Gastrocnemius medialis (tissue), 4 donors: ENCODE results near the gene DAAM1. TPM values are rescaled to one million over a fixed set of nuclear protein-coding genes. Genes with fewer than 3 reads are reported as not detected.

Source experiments
- ATAC-seq, 2 donors: fragments of 150-250 bp; one replicate each; pipeline ENCODE4 v1.9.1; 2016
- DNase-seq, 2 donors: peaks; one replicate each; pipeline ENCODE4 v3.0.0-alpha.2; 2019
- H3K27ac ChIP-seq, 4 donors: fragments of 200-600 bp; sonication (generic); 1 replicate in 1 of 4; 2 replicates in 3 of 4; pipeline ENCODE4 v1.5.1; 2016 to 2018; ENCODE audit warnings: mild to moderate bottlenecking in 2 of 4, moderate library complexity in 1 of 4
- H3K27me3 ChIP-seq, 3 donors: fragments of 200-600 bp; sonication (generic) in 2 of 3; 1 replicate in 1 of 3; 2 replicates in 2 of 3; pipeline versions ENCODE4 v1.5.1 to v1.6.0; 2016 to 2019; ENCODE audit warnings: mild to moderate bottlenecking in 1 of 3, moderate library complexity in 1 of 3
- H3K36me3 ChIP-seq, 2 donors: fragments of 200-600 bp; sonication (generic) in 1 of 2; one replicate each; pipeline ENCODE4 v1.5.1; 2017 to 2018
- H3K4me1 ChIP-seq, 2 donors: fragments of 200-600 bp; sonication (generic) in 1 of 2; one replicate each; pipeline ENCODE4 v1.5.1; 2016 to 2017; ENCODE audit warnings: mild to moderate bottlenecking in 2 of 2
- H3K4me3 ChIP-seq, 4 donors: fragments of 200-600 bp; sonication (generic) in 3 of 4; 1 replicate in 1 of 4; 2 replicates in 3 of 4; pipeline ENCODE4 v1.5.1; 2016 to 2019; ENCODE audit warnings: mild to moderate bottlenecking in 2 of 4
- H3K9me3 ChIP-seq, 3 donors: fragments of 200-600 bp; sonication (generic) in 2 of 3; 1 replicate in 1 of 3; 2 replicates in 2 of 3; pipeline ENCODE4 v1.5.1; 2016 to 2019
- CTCF ChIP-seq, 5 experiments: fragments of 450-650 bp in 3 of 5; fragments of 200-600 bp in 2 of 5; sonication (generic) in 2 of 5; IDR thresholded peaks in 4 of 5; conservative IDR thresholded peaks in 1 of 5; 1 replicate in 4 of 5; 2 replicates in 1 of 5; pipeline ENCODE4 v1.5.1; 2016 to 2019; ENCODE audit warnings: antibody characterized with exemption in 5 of 5, mild to moderate bottlenecking in 3 of 5, moderate library complexity in 3 of 5
- POLR2A ChIP-seq, 2 donors: fragments of 450-650 bp; IDR thresholded peaks; one replicate each; pipeline ENCODE4 v1.6.1; 2017; ENCODE audit warnings: antibody characterized with exemption in 2 of 2, mild to moderate bottlenecking in 2 of 2, moderate library complexity in 2 of 2
- in situ Hi-C, 4 donors: fragments of 200-750 bp; cut with MboI; loops; one replicate each; pipeline versions ENCODE4 v1.15.0 to v1.8.0; 2017; ENCODE audit warnings: low sequenced_read_pairs in 4 of 4
- intact Hi-C: fragments of 100-400 bp; cut with DNase I; formaldehyde crosslinking; loops from one replicate; pipeline ENCODE4 v1.15.1; 2023; ENCODE audit warnings: low total_unique reads
- total RNA-seq, 4 donors: library from RNA; depleted of rRNA; stranded (reverse); fragments of >200 nt; gene quantifications; one replicate each; pipeline versions ENCODE4 v1.1.0 to v1.2.3, GENCODE V29; 2016

The DAAM1 gene
- total RNA-seq, 4 donors from 2014 or later = 4.4 to 13.9 (median 6.4) TPM

GRCh38 chr14:59313144-59313651 lies 124.7 kb downstream of the DAAM1 start:
- ATAC-seq = no peak
- H3K4me3 ChIP-seq = no peak overlapping the region
- no peaks in the 10 kb centered on the region for H3K9me3 ChIP-seq
- intact Hi-C loops = no loop called here
- no peak for DNase-seq
- H3K36me3 ChIP-seq = no peaks in the 10 kb centered on the region
- TF ChIP-seq CTCF (IDR thresholded peaks at IDR 0.05 in 4 of 5, conservative IDR thresholded peaks at IDR 0.05 in 1 of 5) (no peak), POLR2A (IDR thresholded peaks at IDR 0.05) (no peak)
- H3K4me1 ChIP-seq = peaks cover 10 to 16% of the 10 kb centered on the region in 2 donors
- no peaks in the 10 kb centered on the region for H3K27me3 ChIP-seq
- H3K27ac ChIP-seq = no peak overlapping the region
- in situ Hi-C loops = no loop called here

- Histone ChIP-seq H3K4me3 (no peak overlapping the region), H3K36me3 (no peaks in the 10 kb centered on the region), H3K4me1 (peaks cover 7 to 20% of the 10 kb centered on the region in 2 donors), H3K27me3 (no peaks in the 10 kb centered on the region), H3K9me3 (no peaks in the 10 kb centered on the region), H3K27ac (no peak overlapping the region)
- DNase-seq = no peak
- peak in 1 of 2 donors; percentile 22 for ATAC-seq
- TF ChIP-seq POLR2A (IDR thresholded peaks at IDR 0.05) = no peak
- TF ChIP-seq CTCF (IDR thresholded peaks at IDR 0.05 in 4 of 5, conservative IDR thresholded peaks at IDR 0.05 in 1 of 5) = no peak
- in situ Hi-C loops (no loop called here), intact Hi-C loops (no loop called here)
These were observed 125.5 kb downstream of the DAAM1 start for GRCh38 chr14:59313658-59314608.

- DNase-seq (no peak), ATAC-seq (no peak)
- Histone ChIP-seq H3K27me3 (no peaks in the 10 kb centered on the region), H3K27ac (no peak overlapping the region), H3K4me3 (no peak overlapping the region), H3K4me1 (peaks cover 7 to 28% of the 10 kb centered on the region in 2 donors), H3K36me3 (no peaks in the 10 kb centered on the region), H3K9me3 (no peaks in the 10 kb centered on the region)
- TF ChIP-seq POLR2A (IDR thresholded peaks at IDR 0.05) (no peak), CTCF (IDR thresholded peaks at IDR 0.05 in 4 of 5, conservative IDR thresholded peaks at IDR 0.05 in 1 of 5) (no peak)
- in situ Hi-C loops = no loop called here
- intact Hi-C loops = no loop called here
These were observed 126.6 kb downstream of the DAAM1 start for GRCh38 chr14:59314953-59315599.

- in situ Hi-C loops = no loop called here
- Histone ChIP-seq H3K4me1 (peaks cover 15 to 34% of the 10 kb centered on the region in 2 donors), H3K36me3 (no peaks in the 10 kb centered on the region), H3K27ac (no peak overlapping the region), H3K4me3 (no peak overlapping the region), H3K27me3 (no peaks in the 10 kb centered on the region), H3K9me3 (no peaks in the 10 kb centered on the region)
- no peak for ATAC-seq
- TF ChIP-seq CTCF (IDR thresholded peaks at IDR 0.05 in 4 of 5, conservative IDR thresholded peaks at IDR 0.05 in 1 of 5) = no peak
- no peak for TF ChIP-seq POLR2A (IDR thresholded peaks at IDR 0.05)
- DNase-seq = no peak
- intact Hi-C loops = no loop called here
These were observed 127.8 kb downstream of the DAAM1 start for GRCh38 chr14:59316151-59316830.
